Left ventricle myocardium inferior (tissue), 1 donor: ENCODE data around the gene CCSER1. TPM values are rescaled to one million over a fixed set of nuclear protein-coding genes. Genes with fewer than 3 reads are reported as not detected.
A peak's percentile ranks its signal among the peaks of the same experiment; 100 is the strongest.

Experiments
- DNase-seq: peaks from one replicate; pipeline ENCODE4 v3.0.0-alpha.2; 2020
- H3K27ac ChIP-seq: fragments of 200-600 bp; replicated peaks from 2 replicates; pipeline ENCODE4 v1.8.0; 2021
- H3K27me3 ChIP-seq: fragments of 200-600 bp; 2 replicates; pipeline ENCODE4 v1.8.0; 2021; ENCODE audit warnings: low read depth
- H3K36me3 ChIP-seq: fragments of 200-600 bp; 2 replicates; pipeline ENCODE4 v1.8.0; 2021
- H3K4me1 ChIP-seq: fragments of 200-600 bp; 2 replicates; pipeline ENCODE4 v1.8.0; 2021
- H3K4me3 ChIP-seq: fragments of 200-600 bp; 2 replicates; pipeline ENCODE4 v1.8.0; 2021; ENCODE audit warnings: mild to moderate bottlenecking, moderate library complexity
- H3K9me3 ChIP-seq: fragments of 200-600 bp; replicated peaks from 2 replicates; pipeline ENCODE4 v1.8.0; 2021
- CTCF ChIP-seq: fragments of 200-600 bp; IDR thresholded peaks from 2 replicates; pipeline ENCODE4 v1.8.0; 2021; ENCODE audit warnings: antibody characterized with exemption, mild to moderate bottlenecking, borderline replicate concordance
- intact Hi-C: fragments of 100-400 bp; cut with micrococcal nuclease; formaldehyde crosslinking; loops from one replicate; pipeline ENCODE4 v1.11.0; 2022
- total RNA-seq: library from RNA; stranded (reverse); fragmentation: NEBNext Ultra II Directional; extraction: Animal tissue kit (Norgen Biotek cat#: 25700); gene quantifications from one replicate; pipeline ENCODE4 v1.2.1, GENCODE V29; 2021
- donor health status: DM: no; HTN: yes; CAD: no; lungs with severe emphysema.

Gene CCSER1
- total RNA-seq, 1 donor from 2014 or later: 13.2 TPM

DNA sequence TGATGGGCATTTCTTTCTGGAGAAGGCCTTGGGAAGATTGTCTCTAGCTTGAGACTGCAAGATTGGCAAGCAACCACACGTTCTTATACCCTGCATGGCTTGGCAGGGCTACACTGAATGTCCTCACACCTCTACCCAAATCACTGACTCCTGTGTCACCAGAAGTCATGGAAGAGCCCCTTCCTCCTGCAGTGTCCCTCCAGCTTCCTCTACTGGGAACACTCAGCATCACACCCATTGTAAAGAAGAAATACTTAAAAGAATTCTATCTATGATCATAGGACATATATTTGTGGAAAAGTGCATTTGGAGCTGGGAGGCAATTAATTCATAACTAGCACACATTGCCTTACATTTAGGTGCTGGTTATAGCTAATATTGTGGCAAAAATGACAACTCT is 113.1 kb downstream of the CCSER1 start:
- H3K27ac ChIP-seq: no peak overlapping the region
- H3K4me1 ChIP-seq: peaks cover 18% of the 10 kb centered on the region
- no peak overlapping the region for H3K4me3 ChIP-seq
- no peaks in the 10 kb centered on the region for H3K36me3 ChIP-seq
- no peak for TF ChIP-seq CTCF
- intact Hi-C loops: no loop called here
- no peaks in the 10 kb centered on the region for H3K27me3 ChIP-seq
- DNase-seq: no peak
- no peaks in the 10 kb centered on the region for H3K9me3 ChIP-seq

- intact Hi-C loops: no loop called here
- peaks cover 25% of the 10 kb centered on the region for H3K4me1 ChIP-seq
- H3K9me3 ChIP-seq: no peaks in the 10 kb centered on the region
- TF ChIP-seq CTCF: no peak
- no peak overlapping the region for H3K27ac ChIP-seq
- no peaks in the 10 kb centered on the region for H3K36me3 ChIP-seq
- no peak overlapping the region for H3K4me3 ChIP-seq
- DNase-seq: no peak
- H3K27me3 ChIP-seq: no peaks in the 10 kb centered on the region
These were observed 113.8 kb downstream of the CCSER1 start for GRCh38 chr4:90241008-90241407.

GRCh38 chr4:90245837-90246236 is 118.6 kb downstream of the CCSER1 start:
- H3K27me3 ChIP-seq: no peaks in the 10 kb centered on the region
- H3K27ac ChIP-seq: peak overlapping the region; percentile 59
- no peak overlapping the region for H3K4me3 ChIP-seq
- H3K4me1 ChIP-seq: peaks cover 22% of the 10 kb centered on the region
- no peaks in the 10 kb centered on the region for H3K36me3 ChIP-seq
- no peak for TF ChIP-seq CTCF
- intact Hi-C loops: no loop called here
- no peak for DNase-seq
- H3K9me3 ChIP-seq: no peaks in the 10 kb centered on the region

DNA sequence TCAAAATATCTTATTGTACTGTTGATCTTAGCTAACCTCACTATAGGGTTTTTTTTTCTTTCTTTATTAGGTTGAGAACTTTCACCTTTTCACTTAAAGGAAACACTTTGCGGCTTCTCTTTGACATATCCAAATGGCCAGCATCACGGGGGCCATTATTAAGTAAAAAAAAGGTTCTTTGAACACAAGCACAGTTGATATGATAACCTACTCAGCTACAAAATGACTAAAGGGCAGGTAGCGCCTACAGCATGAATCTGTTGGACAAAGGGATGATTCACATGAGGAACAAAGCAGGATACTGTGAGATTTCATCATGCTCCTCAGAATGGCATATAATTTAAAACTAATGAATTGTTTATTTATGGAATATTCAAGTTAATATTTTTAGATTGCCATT is 119.6 kb downstream of the CCSER1 start:
- TF ChIP-seq CTCF: no peak
- no peak for DNase-seq
- intact Hi-C loops: no loop called here
- Histone ChIP-seq H3K36me3 (no peaks in the 10 kb centered on the region), H3K4me3 (no peak overlapping the region), H3K9me3 (no peaks in the 10 kb centered on the region), H3K27ac (peak overlapping the region; percentile 59), H3K4me1 (peaks cover 29% of the 10 kb centered on the region), H3K27me3 (no peaks in the 10 kb centered on the region)

- no peak for DNase-seq
- no peaks in the 10 kb centered on the region for H3K9me3 ChIP-seq
- no peaks in the 10 kb centered on the region for H3K36me3 ChIP-seq
- H3K4me1 ChIP-seq: peaks cover 12% of the 10 kb centered on the region
- no peaks in the 10 kb centered on the region for H3K27me3 ChIP-seq
- H3K27ac ChIP-seq: no peak overlapping the region
- TF ChIP-seq CTCF: no peak
- intact Hi-C loops: no loop called here
- H3K4me3 ChIP-seq: no peak overlapping the region
These were observed 127.2 kb downstream of the CCSER1 start for GRCh38 chr4:90254357-90254756.

GRCh38 chr4:90274175-90274574 is 147.0 kb downstream of the CCSER1 start:
- Histone ChIP-seq H3K36me3 (no peaks in the 10 kb centered on the region), H3K4me1 (no peaks in the 10 kb centered on the region), H3K4me3 (no peak overlapping the region), H3K27me3 (no peaks in the 10 kb centered on the region), H3K27ac (no peak overlapping the region), H3K9me3 (peaks cover 10% of the 10 kb centered on the region)
- intact Hi-C loops: no loop called here
- no peak for TF ChIP-seq CTCF
- DNase-seq: no peak
